ENCODE data around the gene ANKMY1. TPM values are rescaled to one million over a fixed set of nuclear protein-coding genes. Genes with fewer than 3 reads are reported as not detected.
"Not testable (repeated sequence)": the region's sequence is repeated elsewhere in the genome, so short reads cannot be mapped to it uniquely, and the experiment has no call there.

Gene ANKMY1
- polyA plus RNA-seq, 4 donors = 9.6 to 14.5 (median 10.9) TPM

DNA sequence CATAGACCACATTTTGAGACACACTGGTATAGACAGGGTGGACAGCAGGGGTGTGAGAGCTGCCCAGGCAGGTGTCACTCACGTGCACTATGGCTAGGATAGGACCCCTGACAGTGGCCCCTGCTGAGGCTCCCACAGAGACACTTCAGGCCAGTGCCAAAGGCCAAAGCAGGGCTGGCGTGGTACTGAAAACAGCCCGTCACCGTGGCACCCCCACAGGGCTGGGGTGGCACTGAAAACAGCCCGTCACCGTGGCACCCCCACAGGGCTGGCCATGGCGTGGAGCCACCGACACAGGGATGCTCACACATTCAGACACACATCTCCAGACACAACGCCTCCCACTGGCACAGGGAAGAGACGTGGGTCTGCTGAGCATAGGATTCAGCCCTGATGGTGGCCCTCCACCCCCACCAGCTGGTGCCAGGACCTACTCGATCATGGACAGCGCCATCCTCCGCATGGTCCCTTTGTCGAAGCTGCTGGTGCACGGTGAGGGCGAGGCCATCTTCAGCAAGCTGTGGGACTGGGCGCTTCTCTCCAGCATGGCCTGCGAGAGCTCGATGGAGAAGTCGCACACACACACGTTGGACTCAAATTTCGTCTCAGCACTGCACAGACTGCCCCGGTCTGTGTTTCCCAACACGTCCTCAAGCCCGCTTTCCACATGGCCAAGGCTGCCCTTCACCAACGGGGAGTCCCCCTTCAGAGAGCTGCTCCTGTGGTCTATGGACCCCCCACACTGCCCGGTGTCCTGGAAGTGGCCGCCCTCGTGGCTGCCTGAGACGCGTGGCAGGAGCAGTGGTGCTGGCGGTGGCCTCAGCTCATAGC lies 34.1 kb downstream of the ANKMY1 start:
- no peak for DNase-seq (ENCODE audit: low read depth in 4 of 4, low spot score in 3 of 4)

DNA sequence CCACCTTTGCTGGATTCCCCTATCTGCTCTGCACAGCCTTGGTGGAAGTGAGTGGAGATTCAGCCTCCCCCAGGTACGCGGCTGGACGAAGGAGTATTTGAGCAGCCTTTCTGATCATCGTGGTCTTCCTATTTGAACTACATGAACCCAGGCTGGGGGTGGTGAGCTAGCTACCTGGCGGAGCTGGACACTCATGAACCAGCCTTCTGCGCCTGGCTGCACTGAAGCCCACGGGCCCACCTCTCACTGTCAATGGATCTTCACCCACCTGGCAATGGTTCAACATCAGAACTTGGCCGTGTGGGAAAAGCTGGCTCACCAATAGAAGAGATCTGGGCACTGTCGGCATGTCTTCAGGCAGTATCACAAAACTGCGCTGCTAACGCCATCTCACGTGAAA lies 35.4 kb downstream of the ANKMY1 start:
- no peak for DNase-seq (ENCODE audit: low read depth in 4 of 4, low spot score in 3 of 4)

DNA sequence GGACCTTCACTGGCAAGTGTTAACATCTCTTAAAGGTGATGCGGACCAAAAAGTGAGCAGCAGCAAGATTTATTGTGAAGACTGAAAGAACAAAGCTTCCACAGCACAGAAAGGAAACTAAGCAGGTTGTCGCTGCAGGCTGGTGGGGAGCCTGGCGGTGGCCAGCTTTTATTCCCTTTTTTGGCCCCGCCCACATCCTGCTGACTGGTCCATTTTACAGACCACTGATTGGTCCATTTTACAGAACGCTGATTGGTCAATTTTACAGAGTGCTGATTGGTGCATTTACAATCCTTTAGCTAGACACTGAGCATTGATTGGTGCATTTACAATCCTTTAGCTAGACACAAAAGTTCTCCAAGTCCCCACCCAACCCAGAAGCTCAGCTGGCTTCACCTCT lies 35.9 kb downstream of the ANKMY1 start:
- DNase-seq (ENCODE audit: low read depth in 4 of 4, low spot score in 3 of 4) = not testable (repeated sequence)

DNA sequence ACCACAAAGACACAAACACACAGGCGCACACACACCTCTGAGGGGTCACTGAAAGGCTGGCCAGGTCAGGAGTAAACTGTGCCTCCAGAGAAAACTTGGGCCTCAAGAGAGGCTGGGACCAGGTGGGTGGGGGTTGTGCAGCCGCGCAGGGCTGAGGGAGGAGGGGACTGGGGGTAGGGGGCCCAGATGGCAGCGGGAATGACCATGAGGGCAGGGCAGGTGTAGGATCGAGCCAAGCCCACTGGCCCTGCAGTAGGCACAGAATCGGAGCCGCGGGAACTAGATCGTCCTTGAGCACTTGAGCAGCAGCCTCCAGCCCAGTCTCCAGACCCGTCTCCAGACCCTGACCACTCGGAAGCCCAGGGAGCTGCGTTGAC lies 36.8 kb downstream of the ANKMY1 start:
- no peak for DNase-seq (ENCODE audit: low read depth in 4 of 4, low spot score in 3 of 4)

DNA sequence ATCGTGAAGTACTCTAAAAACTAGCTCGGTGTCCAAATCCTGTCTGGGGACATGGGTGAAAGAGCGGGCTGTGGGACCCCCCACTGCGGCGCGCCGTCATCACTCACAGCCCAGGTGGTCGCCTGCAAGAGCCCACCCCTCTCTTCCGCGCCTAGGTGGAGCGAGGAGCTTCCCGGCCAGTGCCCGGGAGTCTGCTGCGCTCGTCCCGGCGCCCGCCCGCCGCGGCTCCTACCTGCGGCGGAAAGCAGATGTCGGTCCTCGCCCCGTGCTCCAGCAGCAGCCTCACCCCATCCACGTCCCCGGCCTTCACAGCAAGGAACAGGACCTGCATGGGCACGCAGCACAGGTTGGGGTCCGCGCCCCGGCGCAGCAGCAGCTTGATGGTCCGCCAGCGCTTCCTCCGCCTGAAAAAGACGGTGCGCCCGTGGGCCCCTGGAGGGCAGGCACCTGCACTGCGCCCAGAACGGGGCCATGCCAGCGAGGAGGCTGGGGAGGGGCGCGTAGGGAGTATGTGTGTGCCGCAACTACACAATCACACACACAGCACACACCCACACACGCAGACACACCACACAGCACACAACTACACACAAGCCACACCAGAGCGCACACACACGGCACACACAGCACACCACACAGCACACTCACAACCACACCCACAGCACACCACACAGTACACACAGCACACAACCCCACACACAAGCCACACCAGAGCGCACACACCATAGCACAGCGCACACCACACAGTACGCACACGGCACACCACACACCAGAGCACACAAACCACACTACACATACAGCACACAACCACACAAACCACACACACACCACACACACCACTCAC lies 37.4 kb downstream of the ANKMY1 start:
- no peak for DNase-seq (ENCODE audit: low read depth in 4 of 4, low spot score in 3 of 4)

DNA sequence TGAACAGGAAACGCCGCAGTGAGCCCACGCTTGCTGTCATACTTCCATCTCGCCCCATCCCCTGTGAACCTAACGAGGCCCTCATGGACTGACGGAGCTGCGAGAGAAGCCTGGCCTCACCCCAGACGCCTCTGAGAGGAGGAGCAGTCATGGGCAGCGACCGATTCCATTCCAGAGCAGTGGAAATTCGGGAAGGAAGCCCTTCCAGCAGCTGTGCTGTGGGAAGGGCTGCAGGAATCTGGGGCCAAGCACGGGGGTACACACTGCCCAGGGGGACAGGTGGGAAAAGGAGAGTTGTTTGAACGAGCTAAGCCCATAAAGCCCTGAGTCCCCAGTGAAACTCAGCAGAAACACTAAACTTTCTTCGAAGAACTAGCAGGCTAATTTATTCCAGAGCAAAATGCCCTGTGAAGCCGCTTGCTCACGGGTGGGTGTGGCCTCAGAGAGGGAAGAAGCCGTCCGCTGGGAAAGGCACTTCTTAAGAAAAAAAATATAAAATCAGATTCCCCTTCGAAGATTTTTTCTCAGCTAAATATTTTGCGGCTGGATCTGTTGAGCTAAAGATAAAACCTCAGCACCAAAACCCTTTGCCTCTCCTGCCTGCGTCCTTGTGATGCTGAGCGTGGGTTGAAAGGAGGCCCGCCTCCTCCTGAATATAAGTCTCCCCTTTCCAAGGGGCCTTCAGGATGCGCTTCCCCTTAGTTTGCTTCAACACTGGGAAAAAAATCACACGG lies 38.2 kb downstream of the ANKMY1 start:
- no peak for DNase-seq (ENCODE audit: low read depth in 4 of 4, low spot score in 3 of 4)

DNA sequence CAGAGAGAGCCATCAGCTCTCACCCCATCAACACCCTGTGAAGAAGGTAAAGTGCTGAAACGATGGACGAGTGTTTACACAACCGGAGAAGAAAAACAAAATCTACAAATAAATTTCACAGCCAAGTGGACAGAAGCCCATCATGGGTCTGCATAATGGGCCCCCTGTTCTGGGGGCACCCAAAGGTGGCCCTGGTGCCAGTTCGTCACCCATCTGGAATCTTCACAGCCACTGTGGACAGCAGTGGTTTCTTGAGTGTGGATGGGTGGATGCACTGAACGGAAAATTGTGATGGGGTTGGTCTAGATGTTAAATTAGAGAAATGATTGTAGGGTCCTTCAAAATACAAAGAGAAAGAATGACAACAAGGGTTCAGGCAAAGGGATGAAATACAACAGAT lies 38.8 kb downstream of the ANKMY1 start:
- DNase-seq (ENCODE audit: low read depth in 4 of 4, low spot score in 3 of 4) = no peak

DNA sequence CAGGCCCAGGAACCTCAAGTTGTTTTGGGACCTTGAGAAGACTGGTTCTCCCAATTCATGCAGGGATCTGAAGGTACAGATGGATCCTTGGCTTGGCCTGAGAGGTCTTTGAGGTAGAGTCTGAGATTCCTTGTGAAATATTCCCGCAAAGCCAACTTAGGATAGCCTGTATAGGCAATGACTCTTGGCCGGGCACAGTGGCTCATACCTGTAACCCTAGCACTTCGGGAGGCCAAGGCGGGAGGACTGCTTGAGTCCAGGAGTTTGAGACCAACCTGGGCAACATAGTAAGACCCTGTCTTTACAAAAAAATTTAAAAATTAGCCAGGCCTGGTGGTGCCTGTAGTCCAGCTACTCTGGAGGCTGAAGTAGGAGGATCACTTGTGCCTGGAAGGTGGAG lies 40.4 kb downstream of the ANKMY1 start:
- DNase-seq (ENCODE audit: low read depth in 4 of 4, low spot score in 3 of 4) = no peak

DNA sequence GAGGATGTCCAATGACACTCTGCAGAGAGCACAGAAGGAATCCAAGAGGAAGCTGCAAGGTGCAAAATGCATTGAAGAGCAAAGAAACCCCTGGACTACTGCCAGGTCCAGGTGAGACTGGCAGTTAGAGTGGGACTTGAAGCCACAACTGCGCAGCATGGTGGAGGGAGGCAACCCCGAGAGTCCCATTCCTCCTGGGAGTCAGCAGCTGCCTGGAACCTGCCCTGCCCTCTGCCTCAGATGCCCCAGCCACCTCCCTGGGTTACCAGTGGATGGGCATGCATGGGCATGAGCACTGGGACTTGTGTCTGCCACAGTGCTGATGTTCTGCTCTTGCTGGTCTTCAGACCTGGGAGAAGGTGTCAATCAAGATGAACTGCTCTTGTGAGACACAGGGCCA lies 43.2 kb downstream of the ANKMY1 start:
- no peak for DNase-seq (ENCODE audit: low read depth in 4 of 4, low spot score in 3 of 4)

DNA sequence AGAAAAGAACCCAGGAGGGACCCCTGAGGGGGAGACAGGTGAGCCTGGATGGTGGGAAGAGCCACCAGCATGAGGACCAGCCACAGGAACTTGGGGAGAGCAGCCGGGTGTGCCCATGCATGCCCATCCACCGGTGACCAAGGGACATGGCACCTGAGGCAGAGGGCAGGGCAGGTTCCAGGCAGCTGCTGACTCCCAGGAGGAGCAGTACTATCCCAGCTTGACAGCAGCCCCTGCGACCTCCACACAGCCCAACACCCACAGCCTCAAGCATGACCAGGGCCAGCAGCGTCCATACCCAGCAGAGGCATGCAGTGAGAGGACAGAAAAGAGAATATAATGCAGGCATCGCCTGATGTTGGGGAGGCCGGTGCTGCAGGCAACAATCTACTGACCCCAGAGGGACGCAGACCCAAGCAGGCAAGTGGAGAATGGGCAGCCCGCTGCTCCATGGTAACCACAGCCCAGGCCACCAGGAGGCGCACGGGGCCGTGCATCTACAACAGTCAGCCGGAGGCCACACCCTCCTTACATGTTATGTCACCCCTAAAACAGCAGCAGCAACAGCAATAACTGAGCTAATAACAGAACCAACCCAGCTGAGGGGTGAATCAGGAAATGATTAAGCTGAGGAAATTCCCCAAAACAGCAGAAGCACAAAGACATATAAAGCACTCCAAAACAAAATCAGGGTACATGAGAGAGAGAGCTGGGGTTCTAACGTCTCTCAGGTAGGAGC lies 44.1 kb downstream of the ANKMY1 start:
- DNase-seq (ENCODE audit: low read depth in 4 of 4, low spot score in 3 of 4) = peak in 2 of 4 donors; percentile 38 to 42

DNA sequence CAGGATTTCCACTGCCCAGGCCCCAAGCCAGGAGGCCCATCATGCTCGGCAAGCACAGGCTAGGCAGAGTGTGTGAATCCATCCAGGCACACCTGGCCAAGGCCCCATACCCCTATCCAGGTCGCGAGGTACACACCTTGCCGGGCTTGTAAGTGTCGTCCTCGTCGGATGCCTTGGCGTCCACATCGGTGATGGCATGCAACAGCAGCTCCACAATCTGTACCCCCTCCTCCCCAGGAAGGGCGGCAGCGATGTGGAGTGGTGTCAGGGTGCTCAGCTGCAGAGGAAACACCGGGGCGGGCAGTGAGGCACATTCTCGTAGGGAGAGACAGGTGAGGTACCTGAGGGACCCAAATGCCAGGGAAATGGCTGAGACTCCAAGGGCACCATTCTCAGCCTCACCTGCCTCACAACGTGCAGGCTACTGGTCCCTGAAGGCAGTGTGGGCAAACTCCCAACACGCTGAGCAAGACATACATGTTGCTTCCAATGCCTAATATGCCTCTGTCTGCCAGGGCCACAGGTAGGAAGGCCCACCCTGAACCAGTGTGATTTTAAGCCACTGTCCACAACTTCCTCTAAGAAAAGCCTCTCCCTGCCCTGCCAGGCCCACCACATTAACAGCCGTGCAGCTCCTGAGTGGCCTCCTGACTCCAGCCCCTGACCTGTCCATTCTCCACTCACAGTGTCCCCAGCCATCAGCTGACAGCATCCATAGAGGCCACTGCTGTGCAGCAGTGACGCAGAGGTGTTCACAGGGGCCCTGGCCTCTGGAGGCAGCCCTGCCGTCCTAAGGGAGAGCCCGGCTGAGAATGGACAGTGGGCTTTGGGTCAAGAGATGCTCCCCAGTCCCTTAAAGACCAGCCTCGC lies 44.9 kb downstream of the ANKMY1 start:
- DNase-seq (ENCODE audit: low read depth in 4 of 4, low spot score in 3 of 4) = no peak

DNA sequence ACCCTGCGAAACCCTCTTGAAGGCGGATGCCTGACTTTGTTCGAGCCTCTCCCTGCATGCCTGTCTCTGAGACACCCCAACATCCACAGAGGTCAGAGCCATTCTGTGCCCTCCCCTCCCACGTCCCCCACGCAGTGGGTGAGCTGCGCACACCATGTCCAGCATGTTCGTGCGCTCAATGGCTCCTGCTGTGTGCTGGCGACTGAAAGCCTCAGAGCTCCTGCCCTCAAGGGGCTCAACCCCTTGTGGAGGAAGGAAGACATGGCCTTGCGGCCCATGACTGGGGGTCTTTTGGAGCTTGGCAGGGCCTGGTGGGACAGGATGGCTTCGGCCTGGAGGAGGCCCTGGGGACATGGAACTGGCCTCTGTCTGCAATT lies 45.7 kb downstream of the ANKMY1 start:
- DNase-seq (ENCODE audit: low read depth in 4 of 4, low spot score in 3 of 4) = no peak

DNA sequence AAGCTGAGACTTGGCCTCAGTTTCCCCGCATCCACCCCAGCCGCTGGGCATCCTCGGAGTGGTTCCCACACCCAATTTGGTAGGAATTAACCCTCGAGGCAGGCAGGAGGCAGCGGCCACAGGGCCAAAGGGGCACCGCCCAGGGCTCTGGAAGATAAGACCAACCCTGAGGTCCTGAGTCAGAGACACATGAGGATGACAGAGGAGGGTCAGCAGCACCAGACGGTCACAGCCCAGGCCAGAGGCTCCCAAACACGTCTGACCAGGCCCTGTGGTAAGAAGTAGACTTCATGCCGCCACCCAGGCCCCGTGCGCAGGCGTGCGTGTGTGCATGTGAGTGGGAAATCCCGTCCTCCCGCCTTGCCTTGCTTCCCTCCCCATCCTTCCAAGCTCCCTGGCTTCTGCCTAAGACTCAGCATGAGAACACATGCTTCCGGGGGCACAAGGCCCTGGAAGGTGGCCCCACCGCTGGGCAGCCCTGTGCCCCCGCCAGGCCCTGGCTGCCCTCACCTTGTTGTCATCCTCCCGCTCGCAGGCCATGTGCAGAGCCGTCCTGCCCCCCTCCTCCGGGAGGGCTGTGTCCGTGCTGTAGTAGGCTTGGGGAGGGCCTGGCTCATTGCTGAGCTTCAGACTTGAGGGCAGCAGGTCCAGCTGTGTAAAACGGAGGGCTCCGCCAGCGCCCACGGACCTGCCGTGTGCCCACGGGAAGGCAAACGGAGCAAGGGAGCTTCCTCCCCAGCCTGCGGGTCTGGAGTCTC lies 46.3 kb downstream of the ANKMY1 start:
- DNase-seq (ENCODE audit: low read depth in 4 of 4, low spot score in 3 of 4) = no peak

DNA sequence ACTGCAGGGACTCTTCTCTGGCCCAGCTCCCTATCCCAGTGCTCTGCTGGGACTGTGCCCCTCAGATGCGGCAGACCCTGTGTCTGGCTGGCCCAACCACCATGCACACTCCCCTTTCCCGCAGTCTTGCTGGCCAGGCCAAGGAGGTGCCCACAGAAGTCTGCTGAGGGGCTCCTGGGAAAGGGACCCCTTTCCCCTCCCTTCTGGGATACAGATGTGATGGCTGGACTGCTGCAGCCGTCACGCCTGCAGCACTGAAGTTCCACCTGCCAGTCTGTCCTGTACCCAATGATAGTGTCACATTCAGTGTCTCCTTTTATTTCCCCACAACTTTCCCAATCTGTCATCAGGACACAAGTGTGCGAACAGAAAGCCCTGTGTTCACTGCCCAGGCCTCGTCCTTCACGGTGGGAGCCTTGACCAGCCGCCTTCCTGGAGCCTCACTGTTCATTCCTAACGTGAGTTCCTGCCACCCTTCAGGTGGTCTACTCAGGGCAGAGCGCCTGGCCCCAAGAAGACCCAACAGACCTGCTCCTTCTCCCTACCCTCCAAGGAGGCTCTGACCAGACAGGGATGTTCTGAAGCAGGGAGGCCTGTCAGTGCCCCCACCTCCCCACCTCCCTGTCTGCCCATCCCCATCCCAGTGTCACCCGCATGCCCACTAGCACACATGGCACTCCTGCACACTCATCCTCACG lies 47.1 kb downstream of the ANKMY1 start:
- no peak for DNase-seq (ENCODE audit: low read depth in 4 of 4, low spot score in 3 of 4)

DNA sequence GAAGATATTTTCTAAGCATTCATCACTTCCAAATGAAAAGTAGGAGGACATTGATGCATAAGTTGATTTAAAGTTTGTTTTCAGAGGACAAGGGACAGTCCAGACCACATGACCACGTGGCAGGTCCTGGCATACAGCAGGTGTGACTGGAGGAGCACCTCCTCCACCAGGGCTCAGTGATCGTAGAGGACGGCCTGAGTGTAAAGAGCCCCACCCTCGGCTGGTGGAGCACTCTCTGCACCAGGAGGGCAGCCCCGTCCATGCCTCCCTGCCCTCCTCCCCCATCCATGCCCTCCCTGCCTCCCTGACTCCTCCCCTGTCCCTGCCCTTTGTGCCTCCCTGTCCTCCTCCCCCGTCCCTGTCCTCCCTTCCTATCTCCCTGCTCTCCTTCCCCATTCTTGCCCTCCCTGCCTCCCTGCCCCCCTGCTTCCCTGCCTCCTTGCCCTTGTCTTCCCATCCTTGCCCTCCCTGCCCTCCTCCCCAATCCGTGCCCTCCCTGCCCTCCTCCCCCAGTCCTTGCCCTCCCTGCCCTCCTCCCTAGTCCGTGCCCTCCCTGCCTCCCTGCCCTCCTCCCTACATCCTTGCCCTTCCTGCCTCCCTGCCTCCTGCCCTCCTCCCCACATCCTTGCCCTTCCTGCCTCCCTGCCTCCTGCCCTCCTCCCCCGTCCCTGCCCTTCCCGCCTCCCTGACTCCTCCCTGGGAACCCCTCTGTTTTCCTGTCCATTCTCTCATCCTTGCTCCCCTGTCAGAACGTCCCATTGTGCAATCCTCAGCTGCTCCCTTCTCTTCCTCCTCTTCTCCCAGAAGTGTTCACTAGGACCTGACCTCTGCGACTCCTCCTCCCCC lies 47.9 kb downstream of the ANKMY1 start:
- no peak for DNase-seq (ENCODE audit: low read depth in 4 of 4, low spot score in 3 of 4)

DNA sequence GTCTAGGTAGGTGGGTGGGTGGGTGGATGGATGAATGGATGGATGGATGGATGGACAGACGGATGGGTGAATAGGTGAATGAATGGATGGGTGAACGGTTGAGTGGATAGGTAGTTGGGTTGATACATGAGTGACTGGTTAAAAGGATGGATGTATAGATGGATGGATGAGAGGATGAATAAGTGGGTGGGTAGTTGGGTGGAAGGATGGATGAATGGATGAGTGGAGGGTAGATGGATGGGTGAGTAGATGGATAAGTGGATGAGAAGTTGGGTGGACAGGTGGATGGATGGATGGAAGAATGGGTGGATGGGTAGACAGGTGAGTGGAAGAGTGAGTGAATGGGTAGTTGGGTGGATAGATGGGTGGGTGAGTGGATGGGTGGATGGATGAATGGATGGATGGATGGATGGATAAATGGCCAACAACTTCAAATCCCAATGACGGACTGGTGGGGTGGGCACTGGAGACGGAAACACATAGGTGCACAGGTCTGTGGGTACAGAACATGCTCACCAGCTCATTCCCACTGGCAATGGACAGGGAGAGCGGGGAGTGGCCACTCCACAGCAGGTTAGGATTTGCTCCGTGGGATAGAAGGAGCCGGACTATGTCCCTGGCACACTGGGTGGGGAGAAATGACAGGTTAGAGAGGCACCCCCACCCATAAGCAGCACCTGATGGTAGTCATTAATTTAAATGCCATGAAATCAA lies 48.8 kb downstream of the ANKMY1 start:
- no peak for DNase-seq (ENCODE audit: low read depth in 4 of 4, low spot score in 3 of 4)

DNA sequence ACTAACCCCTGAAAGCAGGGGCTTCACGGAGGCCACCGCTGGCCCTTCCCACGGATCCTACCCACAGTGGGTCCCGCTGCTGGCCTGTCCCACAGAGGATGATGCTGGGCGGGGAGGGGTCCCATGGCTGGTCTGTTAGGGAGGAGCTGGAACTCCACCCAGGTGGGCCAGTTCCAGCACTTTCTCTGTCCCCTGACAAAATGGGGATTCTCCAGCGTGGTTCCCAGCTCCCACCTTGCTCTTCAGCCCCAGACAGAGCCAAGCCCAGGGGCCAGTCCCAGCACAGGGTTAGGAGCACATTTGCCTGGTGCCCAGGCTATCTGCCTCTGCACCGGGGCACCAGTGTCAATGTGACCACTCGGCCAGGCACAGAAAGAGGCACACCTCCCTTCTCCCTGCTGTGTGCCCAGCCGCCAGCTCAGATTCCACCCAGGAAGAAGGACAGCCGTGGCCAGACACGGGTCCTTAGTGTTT lies 50.0 kb downstream of the ANKMY1 start:
- no peak for DNase-seq (ENCODE audit: low read depth in 4 of 4, low spot score in 3 of 4)

Measured in right renal pelvis (tissue), 4 donors.